ENCODE measurements around the gene BEST1.
A peak's percentile ranks its signal among the peaks of the same experiment; 100 is the strongest.
"Not testable (repeated sequence)": the region's sequence is repeated elsewhere in the genome, so short reads cannot be mapped to it uniquely, and the experiment has no call there.

BEST1 gene

DNA sequence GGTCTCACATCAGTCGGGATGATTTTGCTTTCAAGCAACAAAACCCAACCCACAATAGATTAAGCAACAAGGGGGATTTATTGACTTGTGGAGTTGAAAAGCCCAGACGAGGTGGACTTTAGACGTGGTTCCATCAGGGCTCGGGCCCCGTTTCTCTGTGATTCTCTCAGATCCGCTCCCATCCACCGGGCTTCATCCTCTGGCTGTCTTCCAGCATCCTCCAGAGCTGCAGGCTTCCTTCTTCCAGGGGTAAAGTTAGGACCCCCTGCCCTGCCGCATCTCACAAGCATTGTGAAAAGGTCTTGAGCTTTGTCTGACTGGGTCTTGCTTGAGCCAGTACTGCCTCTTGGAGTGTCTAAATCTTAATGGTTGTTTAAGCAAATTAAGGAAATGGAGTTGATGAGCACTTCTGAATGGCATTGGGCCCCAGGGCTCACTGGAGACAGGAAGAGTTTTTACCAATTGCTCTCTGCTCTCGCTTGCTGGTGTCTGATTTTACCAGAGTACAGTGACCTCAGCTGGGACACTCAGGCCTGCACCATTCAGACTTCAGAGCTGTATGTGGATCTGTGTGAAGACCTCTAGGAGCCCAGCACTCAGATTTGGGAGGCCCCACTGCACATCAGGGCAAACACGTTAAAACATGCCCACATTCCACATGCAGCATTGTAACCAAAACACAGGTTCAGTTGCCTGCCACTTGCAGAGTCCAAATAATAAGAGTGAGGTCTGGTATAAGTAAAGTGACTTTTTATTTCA is 30.8 kb downstream of the BEST1 start:
- DNase-seq: no peak

DNA sequence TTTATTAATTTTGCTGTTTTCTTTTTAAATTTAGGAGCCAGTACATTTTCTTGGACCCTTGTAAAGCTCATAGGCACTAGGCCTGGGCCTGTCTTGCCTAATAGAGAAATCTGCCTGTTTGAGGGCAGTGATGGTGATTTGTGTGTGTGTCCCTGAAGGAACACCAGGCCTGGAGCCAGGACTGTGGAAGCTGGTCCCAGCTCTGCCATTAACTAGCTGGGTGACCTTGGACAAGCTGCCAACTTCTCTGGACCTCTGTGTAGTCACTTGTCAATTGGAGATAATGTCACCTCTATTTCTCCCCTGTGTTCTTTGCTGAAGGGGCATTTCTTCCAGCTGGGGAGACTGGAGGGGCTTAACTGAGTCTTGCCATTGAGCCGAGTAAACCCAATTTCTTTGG is 33.3 kb downstream of the BEST1 start:
- no peak for DNase-seq

DNA sequence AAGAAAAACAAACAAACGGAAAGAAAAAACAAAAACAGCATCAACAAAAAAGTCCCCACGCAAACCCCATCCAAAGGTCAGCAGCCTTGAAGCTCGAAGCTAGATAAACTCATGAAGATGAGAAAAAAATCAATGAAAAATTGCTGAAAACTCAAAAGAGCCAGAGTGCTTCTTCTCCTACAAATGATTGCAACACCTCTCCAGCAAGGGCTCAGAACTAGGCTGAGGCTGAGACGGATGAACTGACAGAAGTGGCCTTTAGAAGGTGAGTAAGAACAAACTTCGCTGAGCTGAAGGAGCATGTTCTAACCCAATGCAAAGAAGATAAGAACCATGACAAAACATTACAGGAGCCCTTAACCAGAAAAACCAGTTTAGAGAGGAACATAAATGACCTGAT is 35.7 kb downstream of the BEST1 start:
- DNase-seq: no peak

DNA sequence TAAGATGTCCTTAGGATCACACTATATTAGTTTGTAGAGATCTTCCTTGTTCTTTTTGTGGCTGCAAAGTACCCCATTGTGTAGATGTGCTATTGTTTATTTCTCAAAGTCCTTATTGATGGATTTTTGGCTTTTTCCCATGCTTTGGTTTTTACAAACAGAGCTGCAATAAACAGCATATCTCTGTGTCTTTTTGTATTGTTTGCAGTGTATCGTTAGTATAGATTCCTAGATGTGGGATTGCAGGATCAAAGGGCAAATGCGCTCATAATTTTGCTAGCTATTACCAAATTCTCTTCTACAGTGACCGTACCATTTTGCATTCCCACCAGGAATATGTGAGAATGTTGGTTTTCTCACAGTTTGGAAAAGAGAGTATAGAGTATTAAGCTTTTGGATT is 44.8 kb downstream of the BEST1 start:
- no peak for DNase-seq

DNA sequence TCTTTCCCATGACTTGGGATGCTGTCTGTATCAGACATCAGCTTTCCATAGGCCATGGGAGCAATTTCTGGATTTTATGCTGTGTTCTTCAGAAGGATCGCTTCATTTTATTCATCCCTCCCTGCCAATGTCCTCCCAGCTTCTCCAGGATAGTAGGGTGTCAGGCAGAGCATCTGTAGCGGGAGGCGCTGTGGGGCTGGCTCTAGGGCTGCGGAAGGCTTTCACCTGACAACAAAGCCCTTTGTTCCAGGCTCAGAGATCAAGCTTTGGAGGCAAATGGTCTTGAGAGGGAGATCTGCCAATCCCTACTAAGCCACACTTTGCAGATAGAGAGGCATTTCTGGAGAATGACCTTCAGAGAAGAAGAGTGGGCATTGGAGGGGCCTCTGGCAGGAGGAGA is 46.8 kb downstream of the BEST1 start:
- no peak for DNase-seq

DNA sequence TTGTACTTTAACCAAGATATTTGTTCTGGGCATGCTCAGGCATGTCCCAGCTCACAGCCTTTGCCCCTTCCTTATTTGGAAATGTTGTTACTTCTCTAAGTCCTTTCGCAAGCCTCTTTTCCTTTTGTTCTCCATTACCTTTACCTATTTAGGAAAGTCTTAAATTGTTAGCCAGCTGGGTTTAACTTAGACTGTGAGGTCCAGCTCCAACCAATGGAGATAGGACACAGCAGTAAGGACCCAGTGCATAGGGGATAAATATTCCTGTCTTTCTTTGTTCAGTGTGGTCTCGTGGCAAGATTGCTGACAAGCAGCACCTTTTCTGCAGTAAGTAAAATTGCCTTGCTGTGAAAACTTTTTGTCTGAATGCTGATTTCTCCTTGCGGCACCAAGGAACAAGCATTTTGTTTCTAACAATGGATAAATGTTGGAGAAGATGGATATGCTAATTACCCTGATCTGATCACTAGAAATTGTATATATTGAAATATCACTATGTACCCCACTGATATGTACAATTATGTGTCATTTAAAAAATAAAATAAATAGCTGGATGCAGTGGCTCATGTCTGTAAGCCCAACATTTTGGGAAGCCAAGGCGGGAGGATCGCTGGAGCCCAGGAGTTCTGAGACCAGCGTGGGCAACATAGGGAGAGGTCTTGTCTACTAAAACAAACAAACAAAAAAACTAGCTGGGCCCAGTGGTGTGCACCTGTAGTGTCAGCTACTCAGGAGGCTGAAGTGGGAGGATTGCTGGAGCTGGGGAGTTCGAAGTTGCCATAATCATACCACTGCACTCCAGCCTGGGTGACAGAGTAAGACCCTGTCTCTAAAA is 49.2 kb downstream of the BEST1 start:
- DNase-seq: no peak

DNA sequence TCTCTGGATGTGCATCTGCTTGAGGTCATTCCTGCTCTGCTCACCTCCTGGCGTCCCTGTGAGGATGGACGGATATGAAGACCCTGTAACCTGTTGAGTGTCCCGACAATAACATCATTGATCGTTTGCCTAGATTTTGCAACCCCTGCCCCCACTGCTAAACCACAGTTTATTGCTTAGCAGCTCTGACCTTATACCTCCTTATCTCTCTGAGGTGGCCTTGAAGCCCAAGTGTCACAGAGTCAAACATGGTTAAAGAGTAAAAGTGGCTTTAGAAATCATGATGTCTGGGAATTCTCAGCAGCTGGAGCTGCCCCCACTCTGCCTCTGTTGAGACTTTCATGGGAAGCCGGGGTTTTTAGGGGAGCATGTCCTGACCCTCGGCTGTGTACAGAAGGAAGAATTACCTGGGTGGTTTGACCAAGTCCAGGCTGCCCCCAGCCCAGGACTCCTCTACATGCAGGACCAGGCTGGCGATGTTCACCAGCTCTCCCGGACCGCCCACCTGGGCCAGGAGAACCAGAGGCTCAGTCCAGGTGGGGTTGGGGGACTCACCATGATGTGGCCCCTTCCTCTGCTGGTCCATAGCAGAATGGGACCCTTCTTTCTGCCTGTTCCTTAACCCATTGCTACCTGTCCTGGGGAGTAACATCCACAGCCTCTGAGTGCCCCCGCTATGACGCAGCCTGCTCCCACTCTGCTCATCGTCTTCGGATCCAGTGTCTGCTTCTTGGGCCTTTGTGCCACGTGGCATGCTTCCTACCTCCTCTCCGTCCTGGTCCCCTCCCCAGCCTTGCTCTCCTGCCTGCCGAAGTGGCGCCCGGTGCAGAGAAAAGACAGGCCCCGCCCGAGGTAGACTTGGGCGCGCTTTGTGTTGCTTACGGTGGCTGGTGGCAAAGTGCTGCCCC is 50.6 kb downstream of the BEST1 start:
- DNase-seq: no peak

DNA sequence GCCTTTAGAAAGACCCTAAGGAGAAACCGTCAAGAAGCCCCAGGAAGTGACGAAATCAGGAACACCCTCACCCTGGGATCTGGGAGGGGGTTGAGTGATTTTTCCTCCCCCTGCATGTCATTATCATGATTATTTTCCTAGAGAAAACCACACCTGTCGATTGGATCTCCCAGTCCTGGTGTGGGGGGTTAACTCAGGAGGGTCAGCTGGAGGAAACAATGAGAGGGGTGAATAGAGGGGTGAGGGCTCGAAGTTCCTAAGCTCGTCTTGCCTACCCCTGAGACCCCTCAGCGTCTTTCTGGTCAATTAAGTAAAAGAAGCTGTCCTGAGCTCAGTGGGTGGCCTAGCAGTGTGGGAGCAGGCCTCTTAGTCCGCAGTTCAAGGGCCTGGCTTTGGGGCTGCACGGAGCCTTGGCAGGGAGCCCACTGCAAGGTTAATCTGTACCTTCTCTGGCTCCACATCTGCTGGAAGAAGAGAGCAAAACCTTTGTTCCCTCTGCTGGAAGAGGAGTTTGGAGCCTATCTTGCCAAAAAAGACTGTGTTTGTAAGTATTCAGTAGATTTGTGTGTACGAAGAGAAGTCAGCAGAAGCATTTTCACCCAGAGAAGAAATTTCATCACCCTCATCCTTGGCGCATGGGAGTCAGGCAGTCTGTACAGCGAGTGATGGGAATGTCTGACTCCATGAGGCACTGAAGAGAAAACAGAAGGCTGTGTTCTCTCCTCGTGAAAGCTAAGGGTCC is 51.5 kb downstream of the BEST1 start:
- DNase-seq: no peak

DNA sequence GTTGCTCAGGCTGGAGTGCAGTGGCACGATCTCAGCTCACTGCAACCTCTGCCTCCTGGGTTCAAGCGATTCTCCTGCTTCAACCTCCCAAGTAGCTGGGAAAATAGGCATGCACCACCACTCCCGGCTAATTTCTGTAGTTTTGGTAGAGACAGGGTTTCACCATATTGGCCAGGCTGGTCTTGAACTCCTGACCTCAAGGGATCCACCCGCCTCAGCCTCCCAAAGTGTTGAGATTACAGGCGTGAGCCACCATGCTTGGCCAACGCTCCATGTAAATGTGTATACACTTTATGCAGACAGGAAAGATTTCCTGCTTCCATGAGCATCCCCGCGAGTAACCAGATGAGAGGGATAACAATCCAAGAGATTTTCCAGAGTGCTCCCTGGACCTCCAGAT is 52.1 kb downstream of the BEST1 start:
- not testable (repeated sequence) for DNase-seq

DNA sequence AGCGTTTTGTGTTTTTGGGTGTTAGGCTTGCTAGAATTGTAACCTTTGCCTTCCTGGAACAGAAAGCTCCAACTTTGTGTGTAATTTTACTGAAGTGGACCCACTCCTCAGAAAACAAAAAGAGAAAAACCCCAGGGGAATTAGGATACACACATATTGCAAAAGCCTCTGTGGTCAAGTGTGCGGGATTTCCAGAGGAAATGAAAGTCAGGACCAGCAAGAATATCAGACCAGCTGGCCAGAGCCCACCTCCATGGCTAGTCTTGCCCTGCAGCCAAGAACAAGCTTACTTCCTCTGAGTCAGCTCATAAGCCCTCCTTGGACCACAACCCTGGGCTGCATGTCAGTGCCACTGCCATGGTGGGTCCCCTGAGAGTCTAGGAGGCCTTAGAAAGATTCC is 54.3 kb downstream of the BEST1 start:
- peak; percentile 3 for DNase-seq

DNA sequence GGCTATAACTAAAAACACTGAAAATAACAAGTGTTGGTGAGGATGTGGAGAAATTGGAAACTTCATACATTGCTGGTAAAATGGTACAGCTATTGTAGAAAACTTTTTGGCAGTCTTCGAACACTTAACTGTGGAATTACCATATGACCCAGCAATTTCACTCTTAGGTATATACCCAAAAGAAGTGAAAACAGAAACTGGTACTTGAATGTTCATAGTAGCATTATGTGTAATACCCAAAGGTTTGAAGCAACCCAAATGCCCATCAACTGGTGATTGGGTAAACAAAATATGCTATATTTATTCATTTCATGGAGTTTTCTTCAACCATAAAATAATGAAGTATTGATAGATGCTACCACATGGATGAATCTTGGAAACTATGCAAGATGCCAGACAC is 58.0 kb downstream of the BEST1 start:
- DNase-seq: no peak

DNA sequence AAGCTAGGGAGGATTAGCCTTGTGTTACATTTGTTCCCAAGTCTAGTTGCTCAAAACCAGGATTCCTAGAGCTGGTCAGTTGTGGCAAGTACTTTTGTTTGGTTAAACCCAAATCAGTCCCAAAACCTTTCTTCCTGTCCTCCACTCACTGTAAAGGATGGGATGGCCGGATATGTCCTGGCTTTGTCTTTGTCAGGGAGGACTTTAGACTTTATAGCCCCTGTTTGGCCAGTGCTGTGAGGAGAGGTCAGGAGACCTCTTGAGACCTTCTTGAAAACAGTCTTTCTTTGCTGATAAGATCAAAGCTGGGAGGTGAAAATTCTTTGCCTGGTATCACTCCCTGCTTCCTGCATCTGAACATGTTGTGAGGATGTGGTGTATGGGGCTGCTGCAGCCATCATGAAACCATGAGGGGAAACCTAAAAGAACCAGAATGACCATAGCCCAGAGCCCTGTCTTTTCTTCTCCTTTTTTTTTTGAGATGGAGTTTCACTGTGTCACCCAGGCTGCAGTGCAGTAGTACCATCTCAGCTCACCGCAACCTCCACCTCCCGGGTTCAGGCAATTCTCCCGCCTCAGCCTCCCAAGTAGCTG is 60.9 kb downstream of the BEST1 start:
- no peak for DNase-seq

DNA sequence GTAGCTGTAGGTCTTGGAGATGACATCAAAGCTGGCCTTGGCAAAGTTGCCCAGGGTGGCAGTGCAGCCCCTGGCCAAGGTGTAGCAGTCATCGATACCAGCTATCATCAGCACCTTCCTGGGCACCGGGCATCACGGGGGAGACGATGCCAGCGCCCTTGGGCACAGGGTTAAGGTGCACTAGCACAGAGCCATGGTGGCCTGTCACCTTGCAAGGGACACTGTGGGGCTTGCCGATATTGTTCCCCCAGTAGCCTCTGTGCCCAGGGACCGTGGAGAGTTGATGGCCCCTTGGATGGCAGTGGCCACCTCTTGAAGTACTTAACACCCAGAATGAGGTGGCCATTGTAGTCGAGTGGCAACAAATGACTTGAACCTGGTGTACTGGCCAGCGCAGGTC is 61.7 kb downstream of the BEST1 start:
- no peak for DNase-seq

DNA sequence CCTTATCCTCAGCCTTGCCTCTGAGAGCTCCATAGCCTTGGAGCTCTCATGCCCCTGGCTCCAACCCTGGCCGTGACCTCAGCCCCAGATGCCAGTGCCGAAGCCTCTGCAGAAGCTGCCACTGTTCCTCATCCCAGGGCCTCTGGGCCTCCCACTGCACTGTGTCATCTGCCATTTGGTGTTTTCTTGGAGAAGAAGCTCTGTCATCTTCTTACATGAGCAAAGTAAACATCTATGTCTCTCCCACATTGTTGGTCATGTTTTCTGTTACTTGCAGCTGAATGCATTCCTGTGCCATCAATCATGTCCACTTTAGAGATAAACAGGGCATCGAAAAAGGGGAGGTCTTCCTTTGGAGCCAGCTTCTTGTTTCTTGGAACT is 62.3 kb downstream of the BEST1 start:
- DNase-seq: peak; percentile 6

DNA sequence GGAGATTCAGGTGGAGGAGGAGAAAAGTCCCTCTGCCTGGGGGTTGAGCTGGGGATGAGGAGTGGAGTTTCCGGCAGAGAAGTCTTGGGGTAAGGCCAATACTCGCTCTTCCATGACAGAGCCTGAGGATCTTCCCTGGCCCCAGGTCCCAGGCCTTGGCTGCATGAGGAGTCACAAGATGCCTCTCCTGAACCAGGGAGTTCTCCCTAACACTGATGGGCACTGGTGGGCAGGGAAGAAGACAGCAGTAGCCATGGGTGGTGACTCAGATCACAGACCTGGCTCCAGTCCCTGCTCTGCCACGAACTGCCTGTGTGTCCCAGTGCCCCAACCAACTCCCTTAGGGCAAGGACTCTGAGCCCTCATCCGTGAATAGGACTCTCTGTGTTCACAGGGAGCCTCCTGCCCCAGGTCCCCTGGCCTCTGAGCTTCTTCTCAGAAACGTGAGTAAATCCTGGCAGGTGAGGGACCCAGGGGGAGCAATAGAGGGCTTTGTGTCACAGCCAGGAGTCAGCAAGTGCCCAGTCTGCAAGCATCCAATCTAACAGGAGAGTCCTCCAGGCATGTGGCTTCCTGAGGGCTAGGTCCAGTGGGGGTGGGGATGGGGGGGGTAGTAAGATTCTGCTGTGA is 62.8 kb downstream of the BEST1 start:
- no peak for DNase-seq
